ENCODE measurements around the gene ADAMTS2. TPM values are rescaled to one million over a fixed set of nuclear protein-coding genes. Genes with fewer than 3 reads are reported as not detected.

ADAMTS2 gene
- total and polyA plus RNA-seq, 8 donors: 1.8 to 41.5 (median 11.6) TPM

- Histone ChIP-seq H3K27ac (no peak overlapping the region), H3K4me1 (no peaks in the 10 kb centered on the region), H3K27me3 (peaks cover 0 to 6% (median 0%) of the 10 kb centered on the region in 3 donors), H3K4me3 (no peak overlapping the region), H3K9me3 (no peaks in the 10 kb centered on the region), H3K36me3 (peaks cover 0 to 49% (median 13%) of the 10 kb centered on the region in 4 donors)
- 92 to 96% (median 93%) methylated on average over 14 to 15 of the region's 15 CpGs for WGBS, 5 donors
- intact Hi-C loops (cut with DNase I; ENCODE audit: low total_unique reads): no loop called here
- DNase-seq: no peak
- TF ChIP-seq POLR2A (IDR thresholded peaks at IDR 0.05) (no peak), POLR2AphosphoS5 (IDR thresholded peaks at IDR 0.05) (no peak), EP300 (IDR thresholded peaks at IDR 0.05) (no peak)
These were observed 192.3 kb downstream of the ADAMTS2 start for GRCh38 chr5:179152941-179153340.

GRCh38 chr5:179152144-179152895 lies 192.9 kb downstream of the ADAMTS2 start:
- Histone ChIP-seq H3K4me3 (no peak overlapping the region), H3K27ac (no peak overlapping the region), H3K9me3 (no peaks in the 10 kb centered on the region), H3K36me3 (peaks cover 0 to 46% (median 13%) of the 10 kb centered on the region in 4 donors), H3K27me3 (peaks cover 0 to 6% (median 0%) of the 10 kb centered on the region in 3 donors), H3K4me1 (no peaks in the 10 kb centered on the region)
- WGBS, 5 donors: 81 to 85% (median 83%) methylated on average over 13 to 18 of the region's 18 CpGs
- intact Hi-C loops (cut with DNase I; ENCODE audit: low total_unique reads): no loop called here
- no peak for TF ChIP-seq EP300 (IDR thresholded peaks at IDR 0.05)
- no peak for TF ChIP-seq CTCF (IDR thresholded peaks at IDR 0.05)
- no peak for TF ChIP-seq POLR2A (IDR thresholded peaks at IDR 0.05)
- TF ChIP-seq POLR2AphosphoS5 (IDR thresholded peaks at IDR 0.05): no peak
- DNase-seq: no peak

- no peak overlapping the region for H3K27ac ChIP-seq
- TF ChIP-seq CTCF (IDR thresholded peaks at IDR 0.05) (no peak), POLR2AphosphoS5 (IDR thresholded peaks at IDR 0.05) (no peak), POLR2A (IDR thresholded peaks at IDR 0.05) (no peak), EP300 (IDR thresholded peaks at IDR 0.05) (no peak)
- 78 to 93% (median 90%) methylated on average over 11 of the region's 11 CpGs for WGBS, 5 donors
These were observed 193.8 kb downstream of the ADAMTS2 start for GRCh38 chr5:179151286-179152118.

GRCh38 chr5:179150011-179150410 lies 195.2 kb downstream of the ADAMTS2 start:
- H3K4me1 ChIP-seq: no peaks in the 10 kb centered on the region
- DNase-seq: no peak
- H3K4me3 ChIP-seq: no peak overlapping the region
- H3K36me3 ChIP-seq: peaks cover 0 to 42% (median 13%) of the 10 kb centered on the region in 4 donors
- H3K27me3 ChIP-seq: peaks cover 0 to 6% (median 0%) of the 10 kb centered on the region in 3 donors
- H3K27ac ChIP-seq: no peak overlapping the region
- TF ChIP-seq CTCF (IDR thresholded peaks at IDR 0.05) (no peak), POLR2A (IDR thresholded peaks at IDR 0.05) (no peak), POLR2AphosphoS5 (IDR thresholded peaks at IDR 0.05) (no peak), EP300 (IDR thresholded peaks at IDR 0.05) (no peak)
- intact Hi-C loops (cut with DNase I; ENCODE audit: low total_unique reads): no loop called here
- no peaks in the 10 kb centered on the region for H3K9me3 ChIP-seq
- WGBS, 5 donors: 54 to 86% (median 78%) methylated on average over 7 of the region's 7 CpGs

More at GRCh38 chr5:179151286-179152118, 193.8 kb downstream of the ADAMTS2 start:
- intact Hi-C loops (cut with DNase I; ENCODE audit: low total_unique reads): no loop called here
- no peak for DNase-seq
- no peak overlapping the region for H3K4me3 ChIP-seq
- H3K4me1 ChIP-seq: no peaks in the 10 kb centered on the region
- H3K27me3 ChIP-seq: peaks cover 0 to 6% (median 0%) of the 10 kb centered on the region in 3 donors
- no peaks in the 10 kb centered on the region for H3K9me3 ChIP-seq
- peaks cover 0 to 46% (median 13%) of the 10 kb centered on the region in 4 donors for H3K36me3 ChIP-seq
